CD14-positive monocyte (primary cell): ENCODE measurements around the gene MTSS2. TPM values are rescaled to one million over a fixed set of nuclear protein-coding genes. Genes with fewer than 3 reads are reported as not detected.

Experiments used
- DNase-seq, 3 donors: peaks; one replicate each; pipeline ENCODE4 v3.0.0-alpha.2; 2011 to 2022
- H2AFZ ChIP-seq: 2 replicates; pipeline ENCODE4 v1.6.0; 2012; ENCODE audit warnings: mild to moderate bottlenecking, low read depth, low read length, inconsistent platforms; ENCODE audit not compliant: insufficient read depth, poor library complexity, severe bottlenecking
- H3K27ac ChIP-seq, 2 donors: 1 replicate in 1 of 2; 2 replicates in 1 of 2; pipeline ENCODE4 v1.5.1; 2012 to 2013; ENCODE audit warnings: low read length in 2 of 2, control low read depth in 1 of 2, inconsistent platforms in 1 of 2, low read depth in 1 of 2, mild to moderate bottlenecking in 1 of 2
- H3K27me3 ChIP-seq, 2 donors: one replicate each; pipeline versions ENCODE4 v1.6.0 to v1.6.1; 2011 to 2013; ENCODE audit warnings: low read length in 2 of 2; ENCODE audit not compliant: control insufficient read depth in 2 of 2, insufficient read depth in 2 of 2
- H3K36me3 ChIP-seq, 2 donors: replicated peaks in 1 of 2; 1 replicate in 1 of 2; 2 replicates in 1 of 2; pipeline versions ENCODE4 v1.5.1 to v1.6.1; 2012 to 2013; ENCODE audit warnings: low read length in 2 of 2, control low read depth in 1 of 2, inconsistent platforms in 1 of 2, mild to moderate bottlenecking in 1 of 2; ENCODE audit not compliant: insufficient read depth in 2 of 2, control insufficient read depth in 1 of 2
- H3K4me1 ChIP-seq, 2 donors: 1 replicate in 1 of 2; 2 replicates in 1 of 2; pipeline versions ENCODE4 v1.5.1 to v1.6.1; 2012 to 2013; ENCODE audit warnings: low read length in 2 of 2, control low read depth in 1 of 2, inconsistent platforms in 1 of 2, mild to moderate bottlenecking in 1 of 2, moderate library complexity in 1 of 2; ENCODE audit not compliant: insufficient read depth in 2 of 2, control insufficient read depth in 1 of 2
- H3K4me2 ChIP-seq: replicated peaks from 2 replicates; pipeline ENCODE3; 2012; ENCODE audit warnings: low read length, moderate library complexity, mild to moderate bottlenecking; ENCODE audit not compliant: poor library complexity, severe bottlenecking; ENCODE audit errors: extremely low read depth
- H3K4me3 ChIP-seq, 3 experiments: fragments of 200-600 bp in 1 of 3; sonication (generic) in 1 of 3; replicated peaks in 1 of 3; 1 replicate in 2 of 3; 2 replicates in 1 of 3; pipeline ENCODE4 v1.5.1; 2011 to 2013; ENCODE audit warnings: low read length in 3 of 3, mild to moderate bottlenecking in 3 of 3, control low read depth in 2 of 3, low read depth in 2 of 3, inconsistent platforms in 1 of 3, moderate library complexity in 1 of 3
- H3K79me2 ChIP-seq: 2 replicates; pipeline ENCODE4 v1.6.0; 2012; ENCODE audit warnings: mild to moderate bottlenecking, control low read depth, inconsistent platforms, low read length, moderate library complexity; ENCODE audit not compliant: insufficient read depth
- H3K9ac ChIP-seq: 2 replicates; pipeline ENCODE4 v1.6.0; 2017; ENCODE audit warnings: low read length, mild to moderate bottlenecking; ENCODE audit not compliant: insufficient read depth, poor library complexity, severe bottlenecking
- H3K9me3 ChIP-seq, 2 donors: replicated peaks in 1 of 2; 1 replicate in 1 of 2; 2 replicates in 1 of 2; pipeline versions ENCODE4 v1.5.1 to v1.6.1; 2012 to 2013; ENCODE audit warnings: low read length in 2 of 2, control low read depth in 1 of 2; ENCODE audit not compliant: control insufficient read depth in 1 of 2, insufficient read depth in 1 of 2
- H4K20me1 ChIP-seq: 2 replicates; pipeline ENCODE4 v1.6.0; 2012; ENCODE audit warnings: mild to moderate bottlenecking, low read length, control low read depth, moderate library complexity; ENCODE audit not compliant: insufficient read depth
- H3K27ac Mint-ChIP-seq, 7 donors: one replicate each; pipeline ENCODE4 v1.8.0; 2020; ENCODE audit warnings: mild to moderate bottlenecking in 7 of 7, mixed read lengths in 7 of 7, moderate library complexity in 6 of 7, inconsistent platforms in 2 of 7
- H3K27me3 Mint-ChIP-seq, 3 donors: one replicate each; pipeline ENCODE4 v1.8.0; 2021 to 2022; ENCODE audit warnings: low read depth in 3 of 3, mild to moderate bottlenecking in 3 of 3, mixed read lengths in 3 of 3, moderate library complexity in 3 of 3, inconsistent platforms in 1 of 3
- H3K36me3 Mint-ChIP-seq, 2 donors: one replicate each; pipeline ENCODE4 v1.8.0; 2020; ENCODE audit warnings: mixed read lengths in 2 of 2, inconsistent platforms in 1 of 2, mild to moderate bottlenecking in 1 of 2
- H3K4me1 Mint-ChIP-seq: one replicate; pipeline ENCODE4 v1.8.0; 2020; ENCODE audit warnings: mild to moderate bottlenecking, mixed read lengths
- H3K4me3 Mint-ChIP-seq, 2 donors: one replicate each; pipeline ENCODE4 v1.8.0; 2020; ENCODE audit warnings: mild to moderate bottlenecking in 2 of 2, mixed read lengths in 2 of 2, moderate library complexity in 1 of 2
- H3K9me3 Mint-ChIP-seq, 7 donors: one replicate each; pipeline ENCODE4 v1.8.0; 2020 to 2022; ENCODE audit warnings: mixed read lengths in 7 of 7, mild to moderate bottlenecking in 6 of 7, moderate library complexity in 6 of 7, inconsistent platforms in 2 of 7
- WGBS: methylation state at CpG from one replicate; pipeline ENCODE4 v1.1.5; 2013; ENCODE audit warnings: missing lambda C conversion rate; ENCODE audit not compliant: insufficient coverage; 5-methylcytosine and 5-hydroxymethylcytosine counted together
- intact Hi-C, 2 donors: fragments of 100-400 bp; cut with micrococcal nuclease; formaldehyde crosslinking; loops; one replicate each; pipeline versions ENCODE4 v1.15.0 to v1.15.1; 2023
- polyA plus RNA-seq, 3 donors: library from polyadenylated mRNA; depleted of rRNA in 1 of 3; unstranded in 2 of 3; stranded (reverse) in 1 of 3; fragments of 300-500 nt in 2 of 3; fragments of >200 nt in 1 of 3; fragmentation: Illumina TruSeq in 2 of 3; gene quantifications; 1 replicate in 2 of 3; 2 replicates in 1 of 3; pipeline ENCODE4 v1.2.3, GENCODE V29; 2012 to 2021
- TF ChIP-seq, protein P1 (sequence below): fragments of 200-600 bp; IDR thresholded peaks from one replicate; pipeline ENCODE4 v1.8.0; 2022; ENCODE audit warnings: antibody characterized with exemption, mild to moderate bottlenecking

MTSS2 gene
- polyA plus RNA-seq, 3 donors = 1.5 TPM; not detected in 2

DNA sequence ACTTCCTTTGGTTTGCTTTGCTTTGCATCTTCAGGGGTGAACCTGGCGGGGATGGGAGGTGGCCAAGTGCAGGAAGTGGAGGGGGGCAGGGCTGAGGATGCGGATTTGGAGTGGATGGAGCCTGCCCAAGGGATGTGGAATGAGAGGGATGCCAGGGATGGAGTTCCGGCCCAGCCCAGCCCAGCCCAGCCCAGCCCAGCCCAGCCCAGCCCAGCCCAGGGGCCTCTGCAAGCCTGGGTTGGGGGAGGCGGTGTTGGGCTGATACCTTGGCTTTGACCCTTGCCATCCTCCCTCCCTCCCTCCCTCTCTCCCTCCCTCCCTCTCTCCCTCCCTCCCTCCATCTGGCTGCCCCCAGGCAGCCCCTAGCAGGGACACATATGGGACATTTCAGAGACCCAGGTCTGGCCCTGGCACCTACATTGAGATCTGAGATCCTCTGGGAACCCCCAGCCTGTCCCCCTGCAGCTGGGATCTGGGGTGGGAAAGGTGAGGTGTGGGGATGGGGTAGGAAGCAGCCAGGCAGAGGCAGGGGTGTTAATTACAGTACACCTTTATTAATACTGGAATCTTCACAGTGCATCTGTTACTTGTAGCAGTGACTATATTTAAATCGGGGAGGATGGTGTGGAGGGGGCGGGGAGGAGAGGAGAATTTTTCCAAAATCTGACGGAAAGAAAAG is 25.0 kb downstream of the MTSS2 start:
- H3K4me3 ChIP-seq = no peak overlapping the region
- no peaks in the 10 kb centered on the region for H4K20me1 ChIP-seq
- Mint-ChIP-seq H3K27me3 (peaks cover 1 to 3% (median 1%) of the 10 kb centered on the region in 3 donors), H3K4me3 (no peak overlapping the region), H3K9me3 (no peaks in the 10 kb centered on the region), H3K36me3 (peaks cover 2 to 7% of the 10 kb centered on the region in 2 donors), H3K27ac (peak overlapping the region in 1 of 7 donors; percentile 10), H3K4me1 (no peaks in the 10 kb centered on the region)
- no peaks in the 10 kb centered on the region for H3K4me1 ChIP-seq
- DNase-seq = no peak
- no peak overlapping the region for H3K9ac ChIP-seq
- no peaks in the 10 kb centered on the region for H3K36me3 ChIP-seq
- H3K9me3 ChIP-seq = no peaks in the 10 kb centered on the region
- no peak overlapping the region for H2AFZ ChIP-seq
- H3K27ac ChIP-seq = no peak overlapping the region
- H3K27me3 ChIP-seq = no peaks in the 10 kb centered on the region
- intact Hi-C loops = no loop called here
- H3K4me2 ChIP-seq = no peak overlapping the region
- TF ChIP-seq, protein P1, sequence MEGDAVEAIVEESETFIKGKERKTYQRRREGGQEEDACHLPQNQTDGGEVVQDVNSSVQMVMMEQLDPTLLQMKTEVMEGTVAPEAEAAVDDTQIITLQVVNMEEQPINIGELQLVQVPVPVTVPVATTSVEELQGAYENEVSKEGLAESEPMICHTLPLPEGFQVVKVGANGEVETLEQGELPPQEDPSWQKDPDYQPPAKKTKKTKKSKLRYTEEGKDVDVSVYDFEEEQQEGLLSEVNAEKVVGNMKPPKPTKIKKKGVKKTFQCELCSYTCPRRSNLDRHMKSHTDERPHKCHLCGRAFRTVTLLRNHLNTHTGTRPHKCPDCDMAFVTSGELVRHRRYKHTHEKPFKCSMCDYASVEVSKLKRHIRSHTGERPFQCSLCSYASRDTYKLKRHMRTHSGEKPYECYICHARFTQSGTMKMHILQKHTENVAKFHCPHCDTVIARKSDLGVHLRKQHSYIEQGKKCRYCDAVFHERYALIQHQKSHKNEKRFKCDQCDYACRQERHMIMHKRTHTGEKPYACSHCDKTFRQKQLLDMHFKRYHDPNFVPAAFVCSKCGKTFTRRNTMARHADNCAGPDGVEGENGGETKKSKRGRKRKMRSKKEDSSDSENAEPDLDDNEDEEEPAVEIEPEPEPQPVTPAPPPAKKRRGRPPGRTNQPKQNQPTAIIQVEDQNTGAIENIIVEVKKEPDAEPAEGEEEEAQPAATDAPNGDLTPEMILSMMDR = no peak
- no peaks in the 10 kb centered on the region for H3K79me2 ChIP-seq
- WGBS = 80% methylated on average over 1 of the region's 7 CpGs

- intact Hi-C loops = loop anchor here in 1 of 2 donors (10.0 kb wide), 2 partner anchors 155 to 495 kb away; no protein-coding TSS in a partner anchor
- 85% methylated on average over 15 of the region's 16 CpGs for WGBS
- TF ChIP-seq, protein P1 = no peak
Measured at GRCh38 chr16:70659953-70660671, 25.7 kb downstream of the MTSS2 start.

More at GRCh38 chr16:70659953-70660671, 25.7 kb downstream of the MTSS2 start:
- H3K9me3 ChIP-seq = no peaks in the 10 kb centered on the region
- Mint-ChIP-seq H3K36me3 (peaks cover 0 to 3% of the 10 kb centered on the region in 2 donors), H3K4me3 (no peak overlapping the region), H3K4me1 (no peaks in the 10 kb centered on the region), H3K9me3 (no peaks in the 10 kb centered on the region), H3K27ac (peak overlapping the region in 1 of 7 donors; percentile 10), H3K27me3 (peaks cover 0 to 3% (median 3%) of the 10 kb centered on the region in 3 donors)
- H4K20me1 ChIP-seq = no peaks in the 10 kb centered on the region
- no peak overlapping the region for H3K4me3 ChIP-seq
- H3K79me2 ChIP-seq = no peaks in the 10 kb centered on the region
- H3K9ac ChIP-seq = no peak overlapping the region
- H3K27me3 ChIP-seq = no peaks in the 10 kb centered on the region
- H3K36me3 ChIP-seq = no peaks in the 10 kb centered on the region
- no peak overlapping the region for H3K27ac ChIP-seq
- H2AFZ ChIP-seq = no peak overlapping the region
- no peak overlapping the region for H3K4me2 ChIP-seq
- H3K4me1 ChIP-seq = no peaks in the 10 kb centered on the region
- DNase-seq = no peak
